Measurements from ENCODE around the gene OBI1.

DNA sequence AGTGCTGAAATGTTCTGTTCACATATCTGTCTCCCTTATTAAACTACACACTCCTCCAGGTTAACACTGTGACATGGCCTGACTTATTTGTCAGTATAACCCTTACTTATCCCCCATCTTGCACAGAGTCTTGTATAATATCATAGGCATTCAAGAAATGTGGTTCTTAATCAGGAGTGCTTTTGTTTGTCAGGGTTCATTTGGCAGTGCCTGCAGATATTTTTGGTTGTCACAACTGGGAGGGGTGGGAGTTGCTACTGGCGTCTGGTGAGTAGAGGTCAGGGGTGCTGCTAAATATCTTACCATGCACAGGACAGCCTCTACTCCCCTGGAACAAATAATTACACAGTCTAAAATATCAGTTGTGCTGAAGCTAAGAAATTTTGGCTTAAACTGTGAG is 20.4 kb upstream of the OBI1 start:
- TF ChIP-seq CTCF (conservative IDR thresholded peaks at IDR 0.05 in 1 of 2, IDR thresholded peaks at IDR 0.05 in 1 of 2; ENCODE audit: low read depth in 1 of 2, low read length in 2 of 2) (no peak), EZH2 (IDR thresholded peaks at IDR 0.05; ENCODE audit: low read length, missing control alignments) (no peak)
